K562 treated with DMSO at 1 percent for 4 hours (cell line): ENCODE results near the gene CYP2C9. TPM values are rescaled to one million over a fixed set of nuclear protein-coding genes. Genes with fewer than 3 reads are reported as not detected.

ENCODE experiments used
- total RNA-seq: library from RNA; unstranded; fragments of 300-600 nt; gene quantifications from 2 replicates; pipeline ENCODE4 v1.2.3, GENCODE V29; 2022; ENCODE audit not compliant: insufficient read depth

Gene CYP2C9
- not detected in 2 replicates for total RNA-seq

DNA sequence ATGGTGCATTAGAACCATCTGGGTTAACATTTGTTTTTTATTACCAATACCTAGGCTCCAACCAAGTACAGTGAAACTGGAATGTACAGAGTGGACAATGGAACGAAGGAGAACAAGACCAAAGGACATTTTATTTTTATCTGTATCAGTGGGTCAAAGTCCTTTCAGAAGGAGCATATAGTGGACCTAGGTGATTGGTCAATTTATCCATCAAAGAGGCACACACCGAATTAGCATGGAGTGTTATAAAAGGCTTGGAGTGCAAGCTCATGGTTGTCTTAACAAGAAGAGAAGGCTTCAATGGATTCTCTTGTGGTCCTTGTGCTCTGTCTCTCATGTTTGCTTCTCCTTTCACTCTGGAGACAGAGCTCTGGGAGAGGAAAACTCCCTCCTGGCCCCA is at the start of gene CYP2C9:
CYP2C9 (plus strand) TSS at position 276 of the 400 bp plus-strand sequence; CDS start at position 301, 25 bp downstream.

Other genes starting within 250 kb of the CYP2C9 start
- not detected in 2 replicates for gene CYP2C19, start 176.0 kb upstream of the CYP2C9 start, total RNA-seq
- gene CYP2C8, start 130.8 kb downstream of the CYP2C9 start, total RNA-seq: not detected in 2 replicates